ENCODE data around the gene MTRFR.
"Not testable (repeated sequence)": the region's sequence is repeated elsewhere in the genome, so short reads cannot be mapped to it uniquely, and the experiment has no call there.

Gene MTRFR
- long read RNA-seq, donor 1, transcript C12orf65-201 (3 exons, 2,073 nt) = major isoform, 26 of 345 reads
- long read RNA-seq, donor 1, partial matches to known transcripts = 301 of 345 reads
- long read RNA-seq, donor 1, other reads (novel, unspliced or antisense) = 13 of 345 reads
- long read RNA-seq, donor 2, transcript C12orf65-201 (3 exons, 2,073 nt) = major isoform, 11 of 12 reads
- long read RNA-seq, donor 2, partial matches to known transcripts = 0 of 12 reads
- long read RNA-seq, donor 2, other reads (novel, unspliced or antisense) = 0 of 12 reads
- long read RNA-seq, donor 3, transcript C12orf65-201 (3 exons, 2,073 nt) = major isoform, 7 of 9 reads
- long read RNA-seq, donor 3, partial matches to known transcripts = 0 of 9 reads
- long read RNA-seq, donor 3, other reads (novel, unspliced or antisense) = 0 of 9 reads
- long read RNA-seq, donor 4, transcript C12orf65-201 (3 exons, 2,073 nt) = major isoform, 10 of 232 reads
- long read RNA-seq, donor 4, partial matches to known transcripts = 213 of 232 reads
- long read RNA-seq, donor 4, other reads (novel, unspliced or antisense) = 5 of 232 reads
- long read RNA-seq, donor 5, transcript C12orf65-201 (3 exons, 2,073 nt) = major isoform, 19 of 358 reads
- long read RNA-seq, donor 5, partial matches to known transcripts = 318 of 358 reads
- long read RNA-seq, donor 5, other reads (novel, unspliced or antisense) = 18 of 358 reads
- long read RNA-seq, donor 6, transcript C12orf65-201 (3 exons, 2,073 nt) = major isoform, 10 of 229 reads
- long read RNA-seq, donor 6, partial matches to known transcripts = 211 of 229 reads
- long read RNA-seq, donor 6, other reads (novel, unspliced or antisense) = 7 of 229 reads
- long read RNA-seq, donor 7, transcript C12orf65-201 (3 exons, 2,073 nt) = major isoform, 20 of 22 reads
- long read RNA-seq, donor 7, partial matches to known transcripts = 0 of 22 reads
- long read RNA-seq, donor 7, other reads (novel, unspliced or antisense) = 0 of 22 reads
- long read RNA-seq, donor 8, transcript C12orf65-201 (3 exons, 2,073 nt) = major isoform, 11 of 12 reads
- long read RNA-seq, donor 8, partial matches to known transcripts = 0 of 12 reads
- long read RNA-seq, donor 8, other reads (novel, unspliced or antisense) = 0 of 12 reads

DNA sequence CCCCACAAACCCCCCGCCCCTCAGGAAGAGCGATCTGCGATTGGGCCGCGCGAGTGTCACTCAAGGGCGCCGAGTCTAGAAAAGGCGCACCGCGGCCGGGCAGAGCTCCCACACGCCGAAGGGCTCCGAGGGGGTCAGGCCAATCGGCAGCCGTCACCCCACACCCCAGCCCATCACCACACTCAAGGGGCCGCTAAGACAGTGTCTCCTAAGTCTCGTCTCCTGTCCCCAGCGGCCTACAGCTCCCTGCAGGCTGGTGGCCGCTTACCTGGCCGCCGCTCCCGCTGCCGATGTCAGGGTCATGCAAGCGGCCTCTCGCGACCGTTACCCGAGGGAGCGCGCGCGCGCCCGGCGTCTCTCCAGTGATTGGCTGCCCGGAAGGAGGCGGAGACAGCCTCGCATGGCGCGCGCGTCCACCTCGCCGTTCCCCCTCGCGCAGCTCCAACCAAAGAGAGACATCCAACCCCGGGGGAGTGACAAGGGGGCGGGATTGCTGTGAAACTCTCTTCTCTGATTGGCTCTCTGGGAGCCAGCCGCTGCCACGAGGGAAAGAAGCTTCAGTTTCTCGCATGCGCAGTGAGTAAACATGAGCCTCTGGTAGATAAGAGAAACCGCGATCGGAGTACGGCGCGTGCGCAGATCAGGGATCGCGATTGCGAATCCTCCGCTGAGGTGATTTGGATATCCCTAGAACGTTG lies at the start of gene MTRFR, which contains the start of gene MPHOSPH9:
Gene MTRFR, plus strand, starts transcription at position 630 of the 698 bp plus-strand sequence. CDS start 20,239 bp downstream, outside the sequence.
Gene MPHOSPH9, minus strand, starts transcription at position 335 of the 698 bp plus-strand sequence. CDS start 2,777 bp downstream, outside the sequence.
- peak; percentile 100 for DNase-seq

DNA sequence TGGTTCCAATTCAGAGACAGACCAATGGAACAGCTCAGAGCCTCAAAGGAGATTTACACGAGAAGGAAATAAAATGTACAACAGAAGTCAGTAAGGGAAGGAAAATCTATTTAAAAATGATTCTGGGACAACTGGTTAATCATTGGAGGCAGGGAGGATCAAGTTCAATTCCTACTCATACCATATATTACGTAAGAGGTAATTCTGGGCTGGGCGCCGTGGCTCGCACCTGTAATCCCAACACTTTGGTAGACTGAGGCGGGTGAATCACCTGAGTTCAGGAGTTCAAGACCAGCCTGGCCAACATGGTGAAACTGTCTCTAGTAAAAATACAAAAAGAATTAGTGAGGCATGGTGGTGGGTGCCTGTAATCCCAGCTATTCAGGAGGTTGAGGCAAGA lies 45.6 kb upstream of the MTRFR start:
- no peak for DNase-seq

DNA sequence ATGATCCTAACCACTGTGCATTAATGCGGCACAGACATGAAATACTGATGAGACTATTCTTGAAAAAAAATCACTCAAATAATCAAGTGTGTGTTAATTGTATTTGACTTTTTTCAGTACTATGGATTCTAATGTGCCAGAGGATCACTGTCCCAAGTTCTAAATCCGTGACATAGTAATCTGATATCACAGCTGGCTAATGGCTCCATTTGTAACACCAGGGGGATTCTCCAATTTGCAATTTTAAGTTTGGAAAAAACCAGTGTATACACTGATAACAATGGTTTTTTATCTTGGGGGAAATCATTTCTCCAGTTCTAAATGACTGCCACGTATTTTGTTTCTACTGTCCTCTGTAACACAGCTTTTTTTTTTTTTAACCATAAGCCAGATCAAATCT lies 33.3 kb upstream of the MTRFR start:
- no peak for DNase-seq

DNA sequence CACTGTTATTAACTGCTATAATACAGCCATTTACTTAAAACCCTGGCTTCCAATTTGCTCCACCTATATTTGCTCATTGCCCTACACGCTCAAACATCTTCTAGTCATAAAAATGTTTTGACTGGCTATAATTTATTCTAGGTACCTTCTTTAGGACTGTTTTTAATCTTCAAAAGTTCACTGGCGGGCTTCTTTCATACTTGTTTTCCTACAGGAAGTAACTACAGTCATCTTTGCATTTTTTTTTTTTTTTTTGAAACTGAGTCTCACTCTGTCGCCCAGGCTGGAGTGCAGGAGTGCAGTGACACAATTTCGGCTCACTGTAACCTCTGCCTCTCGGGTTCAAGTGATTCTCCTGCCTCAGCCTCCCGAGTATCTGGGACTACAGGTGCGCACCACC lies 32.8 kb upstream of the MTRFR start:
- DNase-seq = no peak

DNA sequence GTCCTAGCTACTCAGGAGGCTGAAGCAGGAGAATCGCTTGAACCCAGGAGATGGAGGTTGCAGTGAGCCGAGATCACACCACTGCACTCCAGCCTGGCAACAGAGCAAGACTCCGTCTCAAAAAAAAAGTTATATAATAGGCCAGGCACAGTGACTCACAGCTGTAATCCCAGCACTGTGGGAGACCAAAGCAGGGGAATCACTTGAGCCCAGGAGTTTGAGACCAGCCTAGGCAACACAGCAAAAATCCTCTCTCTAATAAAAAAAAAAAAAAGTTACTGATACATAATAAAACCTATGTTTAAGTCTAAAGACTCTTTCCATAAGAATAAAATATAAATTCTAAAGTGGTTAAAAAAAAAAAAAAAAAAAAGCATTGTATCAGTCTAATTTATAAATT lies 26.4 kb upstream of the MTRFR start:
- DNase-seq = not testable (repeated sequence)

DNA sequence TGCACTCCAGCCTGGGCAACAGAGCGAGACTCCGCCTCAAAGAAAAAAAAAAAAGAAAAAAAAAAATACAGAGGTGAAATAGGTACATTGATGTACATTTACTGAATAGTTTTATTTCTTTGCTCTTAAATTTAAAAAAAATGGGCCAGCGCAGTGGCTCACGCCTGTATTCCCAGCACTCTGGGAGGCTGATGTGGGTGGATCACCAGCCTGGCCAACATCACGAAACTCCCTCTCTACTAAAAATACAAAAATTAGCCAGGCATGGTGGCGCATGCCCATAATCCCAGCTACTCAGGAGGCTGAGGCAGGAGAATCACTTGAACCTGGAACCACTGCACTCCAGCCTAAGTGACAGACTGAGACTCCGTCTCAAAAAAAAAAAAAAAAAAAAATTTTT lies 25.4 kb upstream of the MTRFR start:
- DNase-seq = not testable (repeated sequence)

DNA sequence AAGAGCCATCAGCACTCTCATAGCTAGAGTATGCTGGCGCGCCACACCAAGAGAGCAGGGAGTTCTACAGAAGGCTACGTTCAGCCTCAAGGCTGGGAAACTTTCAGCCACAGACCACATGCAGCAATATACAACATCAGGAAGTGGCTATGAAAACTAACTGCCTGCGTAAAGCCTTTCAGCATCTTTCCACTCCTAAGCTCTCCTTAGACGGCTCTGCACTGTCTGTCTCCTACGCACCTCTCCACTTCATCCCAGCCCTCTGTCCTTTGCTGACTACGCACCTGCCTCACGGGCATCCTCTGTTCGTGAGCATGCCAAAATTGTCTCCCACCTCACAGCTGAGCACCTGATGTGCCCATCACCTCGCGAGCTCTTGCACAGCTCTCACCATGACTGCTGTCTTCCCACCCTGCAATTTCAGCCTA lies 10.0 kb upstream of the MTRFR start:
- DNase-seq = no peak

DNA sequence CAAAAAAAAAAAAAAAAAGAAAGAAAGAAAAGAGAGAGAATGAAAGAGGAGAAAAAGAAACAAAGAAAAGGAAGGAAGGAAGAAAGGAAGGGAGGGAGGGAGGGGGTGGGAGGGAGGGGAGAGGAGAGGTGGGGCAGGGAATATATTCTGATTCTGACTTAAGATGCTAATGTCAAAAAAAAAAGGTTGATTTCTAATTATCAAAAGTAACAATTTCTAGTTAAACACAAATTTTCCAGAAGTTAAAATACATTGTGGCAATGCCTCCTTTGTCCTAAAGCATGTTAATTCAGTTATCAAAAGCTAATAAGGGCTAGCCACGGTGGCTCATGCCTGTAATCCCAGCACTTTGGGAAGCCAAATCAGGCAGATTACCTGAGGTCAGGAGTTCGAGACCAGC lies 7.8 kb upstream of the MTRFR start:
- DNase-seq = no peak

DNA sequence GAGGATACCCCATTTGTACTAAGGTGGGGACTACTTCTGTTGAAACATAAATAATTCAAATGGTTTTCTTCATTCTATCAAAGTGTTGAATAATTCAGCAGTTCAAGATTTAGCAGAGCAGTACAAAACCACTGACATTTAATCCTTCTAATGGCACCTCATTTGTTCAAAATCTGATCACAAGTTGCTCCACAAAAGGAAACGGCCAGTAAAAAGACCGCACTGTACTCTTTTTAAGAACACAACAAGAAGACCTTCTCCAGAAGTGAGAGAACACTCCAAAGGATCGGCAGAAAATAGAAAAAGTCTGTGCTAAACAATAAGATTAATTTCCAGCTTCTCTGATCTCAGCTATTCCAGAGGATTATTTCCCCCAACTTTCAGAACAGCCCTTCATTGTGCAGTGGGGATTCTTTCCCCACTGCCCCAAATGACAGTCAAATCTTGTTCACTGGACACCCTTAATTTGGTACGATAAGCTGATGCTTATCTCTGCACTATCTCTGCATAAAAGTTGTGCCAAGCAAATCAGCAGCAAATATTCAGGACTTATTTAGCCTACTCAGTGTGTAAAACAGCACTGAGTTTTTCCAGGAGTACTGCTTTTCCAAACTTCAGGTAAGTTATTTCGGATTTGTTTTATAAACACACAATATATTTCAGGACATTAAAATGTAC lies 5.5 kb upstream of the MTRFR start:
- DNase-seq = no peak

DNA sequence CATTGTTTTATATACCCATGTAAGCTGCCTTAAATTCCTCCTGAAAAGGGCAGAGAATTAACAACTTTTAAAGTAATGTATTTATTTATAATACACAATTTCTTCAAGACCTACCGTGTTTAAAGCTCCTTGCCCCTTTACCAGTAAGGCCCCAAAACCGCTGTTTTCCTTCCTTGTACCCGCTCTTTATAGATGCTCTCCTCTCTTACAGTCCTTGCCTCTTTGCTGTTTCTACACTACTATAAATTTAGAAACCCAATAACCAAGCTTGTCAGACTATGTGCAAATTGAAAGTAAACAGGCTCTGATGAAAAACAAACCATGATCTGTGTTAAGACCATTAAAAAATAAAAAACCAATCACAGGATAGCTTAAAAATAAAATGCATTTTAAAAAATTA lies 4.2 kb upstream of the MTRFR start:
- no peak for DNase-seq

DNA sequence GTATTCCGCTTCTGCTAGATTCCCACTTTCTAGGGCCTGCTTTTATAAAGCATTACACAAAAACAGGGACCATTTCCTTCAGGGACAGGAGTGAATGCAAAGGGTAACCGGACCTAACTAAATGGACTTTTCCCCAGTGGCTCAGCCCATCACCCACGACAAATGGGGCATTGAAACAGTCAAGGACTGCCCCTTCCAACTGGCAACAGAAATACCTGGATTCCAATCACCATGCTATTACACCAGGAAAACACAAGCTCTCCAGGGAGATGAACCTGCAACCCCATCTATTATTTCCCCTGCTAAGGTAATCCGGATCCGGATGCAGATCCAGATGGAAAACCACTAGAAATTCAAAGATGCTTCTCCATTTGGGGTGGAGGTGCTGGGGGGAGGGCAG lies 1.3 kb upstream of the MTRFR start:
- no peak for DNase-seq

DNA sequence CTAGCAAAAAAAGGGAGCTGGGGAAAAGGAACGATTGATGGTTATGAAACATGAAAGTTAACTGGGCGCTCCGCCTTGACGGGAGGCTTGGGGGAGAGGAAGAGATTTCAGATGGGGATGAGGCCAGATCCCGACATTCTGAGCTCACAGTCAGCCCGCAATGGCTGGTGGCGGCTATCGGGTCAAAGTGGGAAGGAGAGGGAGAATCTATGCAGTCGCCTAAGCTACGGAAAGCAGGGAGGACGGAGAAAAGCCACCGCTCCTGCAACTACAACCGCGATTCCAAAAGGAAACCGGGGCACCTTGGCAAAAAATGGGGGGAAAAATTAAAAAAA lies 797 bp upstream of the MTRFR start:
- DNase-seq = no peak

DNA sequence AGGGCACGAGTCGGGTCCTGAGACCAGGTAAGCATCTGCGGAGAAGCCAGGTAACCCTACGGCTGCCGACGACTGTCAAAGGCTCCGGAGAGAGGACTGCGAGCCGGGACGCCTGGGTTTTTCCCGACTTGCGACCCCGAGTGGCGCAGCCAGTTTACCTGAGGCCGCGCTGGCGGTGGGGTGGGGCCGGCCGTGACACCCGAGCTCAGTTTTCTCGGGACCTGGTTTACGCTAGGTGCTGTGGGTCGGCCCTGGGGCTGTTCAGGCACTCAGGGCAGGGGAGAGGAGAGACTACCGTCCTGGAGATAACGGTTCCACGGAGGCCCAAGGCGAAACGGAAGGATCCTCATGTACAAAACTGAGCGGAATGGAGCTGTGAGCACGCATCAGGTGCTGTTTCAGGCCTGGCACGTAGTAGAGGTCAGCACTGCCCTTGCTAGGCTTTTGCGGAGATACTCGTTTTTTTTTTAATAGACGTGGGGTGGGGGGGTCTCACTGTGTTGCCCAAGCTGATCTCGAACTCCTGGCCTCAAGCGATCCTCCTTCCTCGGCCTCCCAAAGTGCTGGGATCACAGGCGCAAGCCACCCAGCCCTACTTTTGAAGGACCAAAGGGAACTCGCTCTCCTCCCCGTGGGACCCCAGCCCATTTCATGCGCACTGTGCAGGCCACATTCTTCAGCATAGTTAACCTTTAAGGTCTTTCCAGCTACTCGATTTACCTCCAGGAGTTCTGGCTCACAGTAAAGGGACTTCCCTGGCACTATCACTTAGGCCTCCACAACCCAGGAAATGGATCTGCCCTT lies 471 bp downstream of the MTRFR start:
- DNase-seq = peak; percentile 91

DNA sequence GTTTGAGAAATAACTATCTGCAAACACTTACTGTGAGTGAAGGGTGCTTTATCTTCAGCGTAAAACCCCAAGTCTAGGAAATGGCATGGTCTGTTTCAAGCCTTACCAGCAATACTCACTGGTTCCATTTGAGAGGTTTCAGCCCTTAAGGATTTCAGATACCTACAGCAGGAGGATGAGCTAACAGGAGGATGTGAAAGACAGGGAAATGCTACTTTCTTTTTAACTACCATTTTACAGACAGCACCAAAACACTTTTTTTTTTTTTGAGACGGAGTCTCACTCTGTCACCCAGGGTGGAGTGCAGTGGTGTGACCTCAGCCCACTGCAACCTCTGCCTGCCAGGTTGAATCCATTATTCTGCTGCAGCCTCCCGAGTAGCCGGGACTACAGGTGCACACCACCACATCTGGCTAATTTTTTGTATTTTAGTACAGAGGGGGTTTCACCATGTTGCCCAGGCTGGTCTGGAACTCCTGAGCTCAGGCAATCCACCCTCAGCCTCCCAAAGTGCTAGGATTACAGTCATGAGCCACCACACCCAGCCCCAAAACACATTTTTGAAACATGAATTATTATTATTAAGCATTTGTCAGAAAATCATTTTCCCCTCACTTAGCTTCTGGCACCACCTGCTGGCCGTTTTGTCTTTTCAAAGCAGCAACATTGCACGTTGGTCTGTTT lies 4.6 kb downstream of the MTRFR start:
- no peak for DNase-seq

DNA sequence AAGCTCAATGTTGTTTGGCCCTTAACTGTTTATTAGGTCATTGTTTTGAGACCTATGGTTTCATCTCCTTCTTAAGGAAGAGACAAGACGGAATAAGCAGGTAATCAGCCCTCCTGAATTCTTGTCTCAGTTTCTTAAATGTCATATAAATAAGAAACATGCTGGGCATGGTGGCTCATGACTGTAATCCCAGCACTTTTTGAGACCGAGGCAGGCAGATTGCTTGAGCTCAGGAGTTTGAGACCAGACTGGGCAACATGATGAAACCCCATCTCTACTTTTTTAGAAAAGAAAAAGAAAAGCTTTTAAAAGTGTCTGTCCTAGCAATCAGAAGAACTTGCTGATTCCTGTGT lies 5.1 kb downstream of the MTRFR start:
- DNase-seq = no peak

DNA sequence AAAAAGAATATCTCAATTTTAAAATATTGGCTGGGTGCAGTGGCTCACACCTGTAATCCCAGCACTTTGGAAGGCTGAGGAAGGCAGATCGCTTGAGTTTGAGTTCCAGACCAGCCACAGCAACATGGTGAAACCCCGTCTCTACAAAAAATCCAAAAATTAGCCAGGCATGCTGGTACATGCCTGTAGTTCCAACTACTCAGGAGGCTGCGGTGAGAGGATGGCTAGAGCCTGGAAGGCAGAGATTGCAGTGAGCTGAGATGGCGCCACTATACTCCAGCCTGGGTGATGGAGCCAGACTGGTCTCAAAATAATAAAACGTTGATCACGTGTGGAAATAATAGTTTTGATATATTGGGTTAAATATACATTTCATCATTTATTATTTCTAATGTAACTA lies 5.7 kb downstream of the MTRFR start:
- DNase-seq = no peak

DNA sequence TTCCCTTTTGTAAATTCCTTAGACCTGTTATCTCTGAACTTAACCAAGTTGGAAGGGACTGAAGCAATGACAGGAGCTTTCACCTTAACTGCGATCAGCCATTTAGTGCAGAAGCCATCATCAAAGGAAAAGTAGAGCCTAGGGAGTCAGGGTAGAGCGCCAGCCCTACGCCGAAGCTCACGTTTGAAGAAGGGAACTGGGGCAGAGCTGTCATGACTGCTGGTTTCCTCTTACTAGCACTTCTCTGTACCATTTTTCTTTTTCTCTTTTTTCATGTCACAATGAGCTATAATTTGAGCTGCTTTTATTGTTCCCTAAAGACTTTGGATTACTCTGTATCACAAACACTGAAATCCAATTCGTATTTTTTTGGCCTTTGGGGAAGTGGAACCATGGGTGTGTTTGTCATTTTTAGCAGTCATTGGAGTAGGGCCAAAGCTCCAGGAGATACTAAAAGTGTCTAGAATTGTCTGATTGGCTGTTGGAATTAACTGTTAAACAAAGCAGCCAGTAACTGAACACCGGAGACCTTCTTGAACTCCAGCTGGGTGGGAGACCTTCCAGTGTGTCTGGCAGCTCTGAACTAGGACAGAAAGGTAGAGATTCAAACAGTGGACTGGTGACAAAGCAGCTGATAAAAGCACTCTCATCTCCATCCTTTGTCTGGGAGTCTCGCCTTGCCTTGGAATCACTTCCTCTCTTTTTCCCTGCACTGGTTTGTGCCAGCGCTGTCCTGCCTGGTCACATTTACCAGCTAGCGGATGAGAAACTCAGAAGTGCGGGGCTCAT lies 9.1 kb downstream of the MTRFR start:
- peak; percentile 44 for DNase-seq

DNA sequence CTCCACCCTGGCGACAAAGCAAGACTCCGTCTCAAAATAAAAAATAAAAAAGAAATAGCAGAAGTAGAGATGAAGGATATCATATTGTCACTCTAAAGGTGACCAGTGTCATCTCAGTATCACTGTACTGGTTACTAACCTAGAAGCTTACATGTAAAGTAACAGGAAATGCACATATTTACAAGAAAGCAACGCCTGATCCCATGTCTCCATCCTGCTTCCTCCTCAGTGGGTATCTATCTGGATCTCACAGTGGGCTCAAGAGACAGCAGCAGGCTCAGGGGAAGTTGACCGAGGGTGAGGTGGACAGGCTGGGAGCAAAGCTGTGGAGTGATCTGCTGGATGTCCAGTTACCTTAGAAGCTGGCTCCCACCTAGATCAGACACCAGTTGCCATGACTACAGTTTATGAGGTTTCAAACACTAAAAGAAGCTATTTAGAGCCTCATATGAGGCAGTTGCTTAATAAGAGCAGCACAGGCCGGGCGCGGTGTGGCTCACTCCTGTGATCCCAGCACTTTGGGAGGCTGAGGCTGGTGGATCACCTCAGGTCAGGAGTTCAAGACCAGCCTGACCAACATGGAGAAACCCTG lies 10.5 kb downstream of the MTRFR start:
- no peak for DNase-seq

DNA sequence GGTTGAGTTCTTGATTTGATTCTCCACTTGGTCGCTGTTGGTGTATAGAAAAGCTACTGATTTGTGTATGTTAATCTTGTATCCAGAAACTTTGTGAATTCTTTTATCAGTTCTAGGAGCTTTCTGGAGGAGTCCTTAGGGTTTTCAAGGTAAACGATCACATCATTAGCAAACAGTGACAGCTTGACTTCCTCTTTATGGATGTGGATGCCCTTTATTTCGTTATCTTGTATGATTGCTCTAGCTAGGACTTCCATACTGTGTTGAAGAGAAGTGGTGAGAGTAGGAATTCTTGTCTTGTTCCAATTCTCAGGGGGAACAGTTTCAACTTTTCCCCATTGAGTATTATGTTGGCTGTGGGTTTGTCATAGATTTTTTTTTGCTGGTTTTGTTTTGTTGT lies 12.4 kb downstream of the MTRFR start:
- DNase-seq = no peak

Measured in right kidney (tissue), 9 donors.